G401 (cell line): ENCODE results near the gene MACROD1. TPM values are rescaled to one million over a fixed set of nuclear protein-coding genes. Genes with fewer than 3 reads are reported as not detected.

ENCODE experiments used
- DNase-seq: peaks from one replicate; pipeline ENCODE4 v3.0.0-alpha.2; 2015; ENCODE audit warnings: low spot score
- in situ Hi-C: cut with HindIII; loops from 2 replicates; pipeline ENCODE4 v1.10.0; 2016; ENCODE audit warnings: low sequenced_read_pairs, mixed read lengths
- total RNA-seq: library from RNA; depleted of rRNA; stranded (reverse); fragments of >200 nt; shearing (Covaris generic); gene quantifications from 2 replicates; pipeline ENCODE4 v1.2.3, GENCODE V29; 2014

MACROD1 gene
- total RNA-seq, 1 experiment from 2014 or later, result 85.0 TPM

DNA sequence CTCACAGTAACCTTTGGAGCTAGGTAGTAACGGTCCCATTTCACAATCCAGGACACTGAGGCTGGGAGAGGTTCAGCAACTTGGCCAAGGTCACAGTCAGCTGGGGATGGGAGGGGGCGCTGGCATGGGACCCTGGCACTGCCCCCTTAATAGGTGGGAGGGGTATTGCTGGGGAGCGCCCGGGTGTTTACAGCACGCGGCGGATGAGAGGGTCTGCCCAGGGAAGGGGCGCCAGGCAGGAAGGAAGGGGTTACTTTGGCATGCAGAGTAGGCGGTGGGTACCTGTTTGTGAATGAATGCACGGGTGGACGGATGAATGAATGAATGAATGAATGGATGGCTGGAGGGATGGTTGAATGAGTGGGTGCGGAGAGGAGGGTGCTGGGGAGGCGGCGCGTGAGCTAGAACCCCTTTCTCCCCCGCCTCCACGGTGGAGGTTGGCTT lies 130.8 kb downstream of the MACROD1 start:
- in situ Hi-C loops, result no loop called here
- no peak for DNase-seq

DNA sequence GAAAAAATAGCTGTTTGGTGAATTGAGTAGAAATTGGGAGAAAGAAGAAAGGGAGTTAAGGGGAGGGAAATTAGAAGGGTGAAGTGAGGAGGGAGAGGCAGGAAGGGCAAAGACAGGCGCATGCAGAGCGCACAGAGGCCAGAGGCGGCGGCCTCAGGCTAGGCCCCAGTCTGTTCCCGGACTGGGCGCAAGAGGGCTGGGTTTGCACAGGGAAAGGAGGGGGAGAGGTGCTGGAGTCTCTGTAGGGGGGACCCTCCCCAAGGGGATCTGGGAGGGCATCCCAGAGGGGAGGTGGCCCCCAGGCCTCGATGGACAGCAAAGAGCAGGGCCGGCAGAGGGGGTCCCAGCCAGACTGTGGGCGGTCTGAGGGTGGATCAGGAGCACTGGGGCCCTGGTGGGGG lies 131.5 kb downstream of the MACROD1 start:
- in situ Hi-C loops, result no loop called here

DNA sequence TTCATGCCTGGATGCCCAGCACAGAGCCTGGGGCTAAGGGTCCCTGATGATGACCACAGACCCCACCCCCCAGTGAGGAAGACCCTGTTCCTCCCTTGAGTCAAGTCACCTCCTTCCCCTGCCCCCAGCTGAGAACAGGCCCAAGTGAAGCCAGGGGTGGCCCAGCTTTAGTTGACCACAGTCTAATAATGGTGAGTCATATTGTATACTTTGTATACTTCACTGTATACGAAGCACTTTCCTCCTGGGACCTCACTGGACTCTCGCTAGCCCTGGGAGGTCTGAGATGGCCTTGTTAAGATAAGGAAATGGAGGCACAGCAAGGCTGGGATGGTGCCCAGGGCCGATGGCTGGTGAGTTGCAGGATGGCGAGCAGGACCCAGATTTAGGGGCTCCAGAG lies 133.9 kb downstream of the MACROD1 start:
- in situ Hi-C loops, result no loop called here
- DNase-seq, result no peak

More for the DNA sequence above, 131.5 kb downstream of the MACROD1 start:
- DNase-seq, result no peak

DNA sequence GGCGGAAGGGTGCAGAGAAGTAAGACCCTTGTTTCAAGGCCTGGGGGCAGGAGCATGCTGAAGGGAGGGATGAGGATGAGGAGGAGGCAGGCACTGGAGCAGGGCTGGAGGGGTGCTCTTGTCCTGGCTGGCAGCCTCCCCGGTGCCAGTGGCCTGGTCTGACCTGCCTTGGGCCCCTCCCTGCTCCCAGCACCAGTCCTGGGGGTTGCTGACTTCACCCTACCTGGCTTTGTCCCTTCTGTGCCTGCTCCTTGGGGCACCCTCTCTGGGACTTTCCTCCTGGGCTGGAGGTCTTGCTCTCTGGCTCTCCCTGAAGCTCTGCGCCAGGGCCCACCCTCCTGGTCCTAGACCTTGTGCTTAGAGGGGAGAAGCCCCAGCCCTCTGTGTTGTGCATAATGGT lies 134.9 kb downstream of the MACROD1 start:
- in situ Hi-C loops, result no loop called here

DNA sequence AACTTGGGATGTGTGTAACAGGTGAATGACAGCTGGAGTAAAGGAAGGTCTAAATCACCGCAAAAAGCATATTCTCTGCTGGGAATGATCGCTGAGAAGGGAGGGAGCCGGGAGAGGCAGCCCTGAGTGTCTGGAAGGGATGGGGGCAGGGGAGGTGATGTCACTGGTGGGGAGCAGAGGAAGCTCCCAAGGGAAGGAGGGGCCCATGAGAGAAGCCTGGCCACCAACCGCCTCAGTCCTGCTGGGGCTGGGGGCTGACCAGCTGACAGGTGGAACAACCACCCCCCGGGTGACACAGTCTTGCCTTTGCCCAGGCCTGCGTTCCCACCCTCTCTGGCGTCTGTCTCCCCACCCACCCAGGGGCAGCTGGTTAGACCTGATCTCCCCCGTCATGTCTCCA lies 136.1 kb downstream of the MACROD1 start:
- in situ Hi-C loops, result no loop called here

More for the DNA sequence above, 134.9 kb downstream of the MACROD1 start:
- DNase-seq, result no peak

DNA sequence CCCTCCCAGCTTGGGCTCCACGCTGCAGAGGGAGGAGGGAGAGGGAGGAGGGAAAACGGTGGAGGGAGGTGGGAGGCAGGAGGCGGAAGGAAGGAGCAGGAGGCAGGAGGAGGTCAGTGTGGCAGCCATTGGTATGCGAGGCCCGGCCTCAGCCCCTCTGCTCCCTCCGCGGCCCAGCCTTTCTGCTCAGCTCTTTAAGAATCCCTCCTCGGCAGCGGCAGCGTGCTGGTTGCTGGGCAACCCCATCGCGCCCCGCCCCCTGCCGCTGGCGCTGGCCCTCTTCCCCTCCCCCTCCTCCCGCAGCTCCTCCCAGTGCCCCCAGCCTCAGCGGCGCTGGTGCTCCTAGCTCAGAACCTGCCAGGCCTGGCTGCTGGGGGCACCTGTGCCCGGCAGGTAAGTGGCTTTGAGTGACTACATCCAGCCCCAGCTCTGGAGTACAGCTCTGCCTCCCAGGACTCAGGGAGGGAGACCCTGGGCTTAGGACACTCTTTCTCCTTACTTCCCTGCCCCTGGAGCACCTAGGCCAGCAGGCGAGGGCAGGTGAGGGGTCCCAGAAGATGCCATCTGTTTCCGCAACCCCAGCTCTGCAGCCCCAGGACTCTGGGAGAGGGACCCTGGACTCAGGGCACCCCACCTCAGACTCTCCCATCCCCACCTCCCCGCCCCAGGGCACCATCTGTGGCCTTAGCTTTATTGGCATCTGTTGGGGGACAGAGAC lies 137.4 kb downstream of the MACROD1 start:
- in situ Hi-C loops, result no loop called here
- DNase-seq, result no peak

More for the DNA sequence above, 136.1 kb downstream of the MACROD1 start:
- DNase-seq, result no peak

DNA sequence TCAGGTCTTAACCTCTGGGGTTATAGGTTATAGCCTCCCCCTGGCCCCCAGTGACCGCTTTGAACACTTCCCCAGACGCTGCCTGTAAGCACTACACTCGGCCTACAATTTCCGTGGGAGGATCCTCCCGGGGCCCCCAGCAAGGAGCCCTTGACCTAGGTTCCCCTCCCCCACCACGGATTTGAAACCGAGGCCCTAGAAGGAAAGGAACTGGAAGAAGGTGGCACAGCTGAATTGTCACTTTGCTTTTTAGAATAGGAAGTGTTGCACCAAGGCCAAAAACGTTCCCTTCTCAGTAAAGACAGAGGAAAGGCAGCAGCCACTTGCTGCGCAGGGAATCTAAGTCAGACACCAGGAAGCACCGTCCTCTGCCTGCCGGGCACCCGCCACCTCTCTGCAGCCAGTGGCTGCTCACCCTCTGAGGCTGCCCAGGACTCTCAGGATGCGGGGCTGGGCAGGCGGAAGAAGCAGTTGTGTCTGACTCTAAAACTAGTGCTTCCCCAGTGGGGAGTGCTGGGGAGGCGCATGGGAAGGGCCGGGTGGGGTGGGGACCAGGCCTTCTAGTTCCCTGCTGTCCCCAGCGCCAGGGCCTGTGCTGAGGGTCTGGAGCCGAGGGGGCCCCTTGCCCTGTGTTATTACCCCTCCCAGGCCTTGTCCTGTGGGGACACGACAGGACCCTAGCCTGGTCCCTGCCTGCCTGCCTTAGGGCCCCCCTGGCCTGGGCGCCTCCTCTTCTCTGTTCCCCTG lies 138.1 kb downstream of the MACROD1 start:
- in situ Hi-C loops, result no loop called here
- no peak for DNase-seq

DNA sequence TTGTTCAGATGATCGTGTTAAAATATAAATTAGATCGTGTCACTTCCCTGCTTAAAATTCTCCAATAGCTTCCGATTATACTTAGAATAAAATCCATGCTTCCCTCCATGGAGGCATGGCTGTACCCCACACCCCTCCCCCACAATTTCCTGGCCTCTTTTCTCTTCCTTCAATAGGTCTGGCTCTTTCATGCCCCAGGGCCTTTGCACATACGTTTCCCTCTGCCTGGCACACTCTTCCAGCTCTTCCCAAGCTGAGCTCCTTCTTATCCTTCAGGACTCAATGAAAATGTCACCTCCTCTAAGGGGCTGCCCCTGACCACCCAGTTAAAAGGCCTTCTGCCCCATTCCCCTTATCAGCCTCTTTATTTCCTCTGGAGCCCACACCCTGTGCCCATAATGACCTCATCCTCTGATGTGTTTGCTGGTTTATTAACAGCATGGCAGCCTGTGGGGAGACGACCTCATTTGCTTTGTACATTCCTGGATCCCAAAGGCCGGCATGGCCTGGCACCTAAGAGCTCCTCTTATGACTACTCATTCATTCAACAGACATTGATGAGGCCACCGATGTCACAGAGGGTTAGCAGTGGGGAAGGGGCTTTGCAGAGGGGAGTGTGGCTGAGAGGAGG lies 139.2 kb downstream of the MACROD1 start:
- in situ Hi-C loops, result no loop called here
- DNase-seq, result no peak

DNA sequence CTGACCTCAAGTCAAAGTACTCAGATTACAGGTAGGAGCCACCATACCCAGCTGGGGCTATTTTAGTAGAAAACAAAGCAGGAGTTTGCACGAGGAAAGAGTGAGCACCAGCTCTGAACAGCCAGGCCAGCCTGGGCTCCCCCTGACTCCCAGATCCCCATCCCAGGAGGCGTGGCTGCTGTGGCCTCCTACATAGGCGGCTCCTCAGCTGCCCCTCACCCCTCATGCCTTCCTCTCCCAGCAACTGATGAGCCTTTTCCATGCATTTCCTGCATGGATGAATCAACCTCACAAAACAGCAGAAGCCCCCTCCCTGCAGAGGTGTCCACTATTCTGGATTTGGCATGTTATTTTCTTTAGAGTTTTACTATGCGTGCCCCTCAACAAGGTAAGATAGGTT lies 140.7 kb downstream of the MACROD1 start:
- in situ Hi-C loops, result no loop called here
- DNase-seq, result no peak

DNA sequence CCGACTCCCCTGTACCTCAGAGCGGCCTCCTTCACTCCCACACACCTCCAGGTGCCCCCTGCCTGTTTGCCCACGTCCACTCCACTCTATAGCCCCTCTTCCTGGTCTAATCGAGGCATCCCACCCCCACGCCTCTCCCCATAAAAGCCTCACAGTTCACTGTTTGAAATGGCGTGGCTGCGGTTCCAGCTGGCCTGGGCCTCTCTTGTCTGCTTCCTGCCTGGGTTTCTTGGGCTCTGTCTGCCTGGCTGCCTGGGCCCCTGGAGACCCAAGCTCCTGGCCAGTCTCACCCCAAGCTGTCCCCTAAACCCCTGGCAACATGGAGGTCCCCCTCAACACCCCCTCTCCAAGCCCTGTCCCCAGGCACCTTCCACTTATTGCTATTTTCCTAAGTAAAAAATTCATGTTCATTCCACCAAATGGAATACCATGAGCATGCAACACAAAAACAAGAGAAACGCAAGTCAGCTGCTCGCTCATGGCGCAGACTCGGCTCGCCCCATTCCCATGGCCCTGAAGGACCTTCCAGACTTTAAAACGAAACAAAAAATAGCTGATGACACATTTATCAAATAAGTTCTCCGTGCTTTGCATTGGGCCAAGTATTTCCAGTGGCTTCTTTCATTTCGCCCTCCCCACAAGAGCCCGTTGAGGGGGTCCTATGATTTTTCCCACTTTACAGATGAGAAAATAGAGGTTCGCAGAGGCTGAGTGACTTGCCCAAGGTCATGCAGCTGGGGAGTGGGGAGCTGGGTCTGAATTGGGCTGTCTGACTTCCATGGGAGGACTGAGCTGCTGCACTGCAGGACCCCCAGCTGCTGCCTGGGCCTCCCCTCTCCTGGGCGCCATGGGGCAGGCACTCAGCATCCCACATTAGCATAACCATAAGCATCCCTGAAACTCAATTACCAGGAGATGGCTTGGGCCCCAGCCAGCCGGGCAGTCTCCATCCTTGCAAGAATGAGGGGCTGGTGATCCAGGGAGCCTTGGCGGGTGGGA lies 141.9 kb downstream of the MACROD1 start:
- in situ Hi-C loops, result loop anchor here (5.0 kb wide), 1 partner anchor 93 kb away; no protein-coding TSS in a partner anchor
- no peak for DNase-seq

DNA sequence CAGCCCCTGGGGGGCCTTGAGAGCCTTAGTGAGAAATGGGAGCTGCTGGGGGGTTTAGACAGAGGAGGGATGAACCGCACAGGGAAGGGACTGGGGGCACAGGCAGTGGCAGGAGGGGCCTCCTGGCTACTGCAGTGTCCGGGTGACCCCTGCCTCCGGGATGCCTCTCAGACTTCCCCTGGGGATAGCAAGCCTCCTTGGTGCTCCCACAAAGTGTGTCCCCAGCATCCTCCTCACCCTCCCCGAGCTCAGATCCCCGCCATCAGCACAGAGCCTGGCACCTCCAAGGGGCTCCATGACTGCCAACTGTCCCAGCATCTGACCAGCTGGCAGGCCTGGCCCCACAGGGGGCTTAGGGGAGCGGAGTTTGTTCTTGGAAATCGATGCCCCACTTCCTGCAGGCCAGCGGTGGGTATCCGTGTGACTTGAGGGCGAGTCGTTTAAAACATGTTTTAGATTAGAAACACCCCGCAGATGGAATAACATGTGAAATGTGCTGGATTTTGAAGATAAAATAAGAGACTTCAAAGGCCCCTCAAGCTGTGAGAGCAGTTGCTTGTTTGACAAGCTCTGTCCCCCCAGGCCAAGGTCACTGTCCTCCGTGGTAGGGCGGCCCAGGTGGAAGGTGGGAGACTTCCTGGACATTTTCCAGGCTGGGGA lies 143.7 kb downstream of the MACROD1 start:
- in situ Hi-C loops, result loop anchor here (5.0 kb wide), 1 partner anchor 95 kb away; no protein-coding TSS in a partner anchor
- peak; percentile 45 for DNase-seq

DNA sequence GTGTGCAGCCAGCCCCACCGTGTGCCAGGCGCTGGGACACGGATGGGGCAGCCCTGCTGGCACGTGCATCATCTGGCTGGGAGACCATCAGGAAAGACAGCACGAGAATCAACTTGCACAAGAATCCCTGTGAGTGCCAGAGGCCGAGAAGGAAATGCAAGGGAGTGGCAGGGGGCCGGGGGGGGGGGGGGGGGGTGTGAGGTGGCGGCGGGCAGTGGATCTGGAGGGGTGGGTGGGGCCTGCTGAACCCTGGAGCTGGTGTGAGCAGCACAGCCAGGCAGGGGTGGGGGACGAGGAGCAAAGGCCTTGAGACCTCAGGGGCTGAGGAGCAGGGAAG lies 144.2 kb downstream of the MACROD1 start:
- DNase-seq, result peak; percentile 63
- in situ Hi-C loops, result loop anchor here (5.0 kb wide), 1 partner anchor 96 kb away; no protein-coding TSS in a partner anchor

DNA sequence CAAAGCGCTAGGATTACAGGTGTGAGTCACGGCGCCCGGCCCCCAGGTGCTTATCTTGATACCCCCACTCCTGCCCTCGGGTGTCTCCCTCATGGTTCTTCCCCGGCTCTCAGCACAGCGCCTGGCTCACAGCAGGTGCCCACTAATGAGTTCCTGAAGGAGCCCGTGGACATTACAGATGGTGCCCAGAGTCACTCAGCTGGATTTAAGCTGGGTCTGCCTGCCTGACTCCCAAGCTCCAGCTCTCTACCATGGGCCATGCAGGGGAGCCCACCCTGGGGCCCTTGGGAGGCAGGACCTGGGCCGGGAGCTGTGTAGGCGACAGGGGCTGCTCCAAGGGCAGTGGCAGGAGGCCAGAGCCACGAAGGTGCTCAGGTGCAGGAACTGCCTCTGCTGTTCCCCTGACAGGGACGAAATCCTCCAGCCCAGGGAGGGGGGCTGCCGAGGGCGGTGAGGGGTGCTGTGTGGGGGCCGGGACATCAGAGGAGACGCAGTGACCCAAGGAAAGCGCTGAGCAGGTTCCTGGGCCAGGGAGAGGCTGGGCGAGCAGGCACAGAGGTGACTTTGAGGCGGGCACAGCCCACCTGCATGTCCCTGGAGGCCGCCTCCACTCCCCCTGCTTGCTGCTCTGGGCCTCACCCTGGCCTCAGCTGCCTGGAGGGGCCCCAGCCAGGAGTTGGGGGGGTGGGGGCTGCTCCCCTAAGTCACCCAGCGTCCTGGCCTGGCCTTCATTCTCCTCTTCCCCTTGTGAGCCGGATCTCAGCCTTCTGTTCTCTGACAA lies 144.7 kb downstream of the MACROD1 start:
- DNase-seq, result no peak
- in situ Hi-C loops, result loop anchor here (5.0 kb wide), 1 partner anchor 96 kb away; no protein-coding TSS in a partner anchor

DNA sequence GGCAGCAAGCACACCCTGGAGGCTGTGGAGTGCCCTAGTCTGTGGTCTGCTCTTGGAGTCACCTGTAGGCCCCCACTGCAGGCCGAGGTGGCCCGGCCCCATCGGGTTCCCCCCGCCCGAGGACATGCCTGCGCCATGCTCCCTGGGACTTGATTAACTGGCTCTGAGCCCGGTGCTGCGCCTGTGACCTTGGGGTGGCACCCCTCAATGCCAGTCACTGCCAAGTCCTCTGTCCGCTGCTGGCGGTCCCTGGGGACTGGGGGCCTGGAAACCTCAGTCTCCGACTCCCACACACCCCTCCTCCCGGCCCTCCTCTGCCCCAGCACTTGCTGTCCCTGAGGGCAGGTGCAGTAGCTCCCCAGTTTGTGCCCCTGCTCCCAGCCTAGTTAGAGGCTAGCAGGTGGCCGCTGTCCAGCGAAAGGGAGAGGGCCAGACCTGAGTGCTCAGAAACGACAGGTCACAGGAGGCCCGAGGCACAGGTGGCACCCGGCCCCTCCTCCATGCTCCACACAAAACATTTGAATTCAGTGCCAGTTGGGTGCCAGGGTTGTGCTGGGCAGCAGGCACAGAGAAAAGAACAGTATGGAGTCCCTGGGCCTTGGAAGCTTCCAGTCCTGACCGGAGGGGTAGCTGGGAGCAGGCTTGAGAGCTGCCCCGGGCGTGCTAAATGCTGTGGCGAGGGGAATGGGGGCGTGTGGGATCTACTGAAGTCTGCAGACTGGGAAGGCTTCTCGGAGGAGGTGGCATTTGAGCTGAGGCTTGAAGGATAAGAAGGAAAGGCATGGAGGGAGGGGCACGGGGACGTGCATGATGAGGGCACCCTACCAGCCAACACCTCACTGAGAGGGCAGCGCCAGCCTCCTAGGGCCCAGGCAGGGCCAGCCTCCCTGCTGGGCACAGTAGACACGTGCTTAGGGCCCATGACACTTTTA lies 146.5 kb downstream of the MACROD1 start:
- in situ Hi-C loops, result loop anchor here (5.0 kb wide), 1 partner anchor 98 kb away; no protein-coding TSS in a partner anchor
- no peak for DNase-seq

DNA sequence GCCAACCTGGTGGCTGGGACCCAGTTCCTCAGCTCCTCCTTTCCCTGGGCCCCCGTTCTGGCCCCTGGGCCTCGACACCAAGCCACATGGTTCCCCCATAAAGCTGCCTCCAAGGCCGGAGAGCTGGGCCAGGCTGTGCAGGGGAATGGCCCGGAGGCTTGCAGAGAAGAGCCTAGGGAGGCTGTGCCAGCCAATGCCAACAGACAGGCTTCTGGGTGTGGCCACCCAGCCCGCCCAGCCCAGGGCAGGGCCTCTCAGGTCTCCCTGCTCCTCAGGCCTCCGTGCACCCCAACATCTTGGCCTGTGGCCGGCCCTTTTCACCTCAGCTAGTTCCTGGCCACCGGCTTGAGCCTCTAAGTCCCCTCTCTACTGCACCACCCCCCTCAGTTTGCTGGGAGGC lies 147.6 kb downstream of the MACROD1 start:
- in situ Hi-C loops, result no loop called here
- DNase-seq, result no peak

DNA sequence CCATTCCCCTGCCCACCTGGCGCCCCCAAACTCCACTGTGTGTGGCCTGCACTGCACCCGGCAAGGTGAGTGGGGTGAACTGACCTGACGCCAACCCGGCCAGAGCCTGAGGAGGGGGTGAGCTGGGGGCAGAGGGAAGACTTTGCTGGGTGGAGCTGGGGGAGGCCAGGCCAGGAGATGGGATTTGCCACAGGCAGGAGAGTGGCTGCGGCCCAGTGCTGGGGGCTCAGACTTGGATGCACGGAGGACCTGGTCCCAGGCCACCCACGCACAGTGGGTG lies 148.0 kb downstream of the MACROD1 start:
- in situ Hi-C loops, result no loop called here
- DNase-seq, result no peak
